ENCODE data around the gene GET4.

DNA sequence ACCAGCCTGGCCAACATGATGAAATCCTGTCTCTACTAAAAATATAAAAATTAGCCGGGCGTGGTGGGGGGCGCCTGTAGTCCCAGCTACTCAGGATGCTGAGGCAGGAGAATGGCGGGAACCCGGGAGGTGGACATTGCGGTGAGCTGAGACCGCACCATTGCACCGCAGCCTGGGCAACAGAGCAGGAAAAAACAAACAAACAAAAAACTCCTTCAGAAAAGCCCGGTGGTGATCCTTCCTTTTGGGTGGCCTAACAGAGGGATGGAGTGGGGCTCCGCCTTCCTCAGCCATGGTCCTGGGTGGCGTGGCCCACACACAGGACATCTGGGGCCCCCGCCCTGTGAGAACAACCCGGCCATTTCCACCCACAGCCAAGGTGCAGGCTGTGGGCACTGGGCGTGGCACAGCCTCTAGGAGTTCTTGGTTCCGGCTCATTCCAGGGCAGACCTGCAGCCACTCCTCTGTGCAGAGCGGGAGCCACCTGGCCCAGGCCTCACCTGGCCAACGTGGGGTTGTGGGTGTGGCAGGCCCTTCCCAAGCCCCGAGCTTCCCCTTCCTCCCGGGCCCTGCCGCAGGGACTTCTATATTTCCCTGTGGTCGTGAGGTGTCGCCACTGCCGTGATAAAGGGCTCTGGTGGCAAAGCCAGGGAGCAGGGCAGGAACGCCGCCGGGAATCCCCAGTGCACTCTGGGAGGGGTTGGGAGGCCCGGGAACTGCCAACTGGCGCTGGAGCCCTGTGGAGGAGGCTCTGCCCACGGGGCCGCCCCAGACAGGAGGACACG lies 37.6 kb downstream of the GET4 start:
- TF ChIP-seq, protein P1, sequence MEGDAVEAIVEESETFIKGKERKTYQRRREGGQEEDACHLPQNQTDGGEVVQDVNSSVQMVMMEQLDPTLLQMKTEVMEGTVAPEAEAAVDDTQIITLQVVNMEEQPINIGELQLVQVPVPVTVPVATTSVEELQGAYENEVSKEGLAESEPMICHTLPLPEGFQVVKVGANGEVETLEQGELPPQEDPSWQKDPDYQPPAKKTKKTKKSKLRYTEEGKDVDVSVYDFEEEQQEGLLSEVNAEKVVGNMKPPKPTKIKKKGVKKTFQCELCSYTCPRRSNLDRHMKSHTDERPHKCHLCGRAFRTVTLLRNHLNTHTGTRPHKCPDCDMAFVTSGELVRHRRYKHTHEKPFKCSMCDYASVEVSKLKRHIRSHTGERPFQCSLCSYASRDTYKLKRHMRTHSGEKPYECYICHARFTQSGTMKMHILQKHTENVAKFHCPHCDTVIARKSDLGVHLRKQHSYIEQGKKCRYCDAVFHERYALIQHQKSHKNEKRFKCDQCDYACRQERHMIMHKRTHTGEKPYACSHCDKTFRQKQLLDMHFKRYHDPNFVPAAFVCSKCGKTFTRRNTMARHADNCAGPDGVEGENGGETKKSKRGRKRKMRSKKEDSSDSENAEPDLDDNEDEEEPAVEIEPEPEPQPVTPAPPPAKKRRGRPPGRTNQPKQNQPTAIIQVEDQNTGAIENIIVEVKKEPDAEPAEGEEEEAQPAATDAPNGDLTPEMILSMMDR (IDR thresholded peaks at IDR 0.05): no peak
- no peak for TF ChIP-seq ZFX (IDR thresholded peaks at IDR 0.05; ENCODE audit: borderline replicate concordance)

Measured in 22Rv1 (cell line).